GM21825 (cell line): ENCODE results near the gene ARL6IP1.
A peak's percentile ranks its signal among the peaks of the same experiment; 100 is the strongest.
"Not testable (repeated sequence)": the region's sequence is repeated elsewhere in the genome, so short reads cannot be mapped to it uniquely, and the experiment has no call there.

Source experiments
- ATAC-seq: cut with Tn5 transposase; IDR thresholded peaks from one replicate; pipeline ENCODE4 v1.9.1; 2021; ENCODE audit warnings: mild to moderate bottlenecking, moderate library complexity; ENCODE audit not compliant: unreplicated experiment

ARL6IP1 gene

DNA sequence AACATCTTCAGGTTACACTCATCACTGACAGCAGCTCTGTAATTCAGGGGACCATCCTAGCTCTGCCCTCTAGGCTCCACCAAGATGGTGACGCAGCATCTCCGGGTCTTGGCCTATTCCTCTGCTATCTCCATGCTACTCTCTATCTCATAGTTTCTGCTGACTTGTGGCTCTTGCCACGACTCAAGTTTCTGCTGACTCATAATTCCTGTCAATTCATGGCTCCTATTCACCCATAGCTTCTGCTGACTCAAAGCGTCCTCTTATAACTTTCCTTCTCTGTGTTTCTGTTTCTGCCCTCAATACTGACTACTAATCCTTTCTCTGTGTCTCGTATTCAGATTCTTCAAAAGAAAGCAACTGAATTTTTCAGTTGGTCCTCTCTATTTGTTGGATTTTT is 38.6 kb downstream of the ARL6IP1 start:
- not testable (repeated sequence) for ATAC-seq

DNA sequence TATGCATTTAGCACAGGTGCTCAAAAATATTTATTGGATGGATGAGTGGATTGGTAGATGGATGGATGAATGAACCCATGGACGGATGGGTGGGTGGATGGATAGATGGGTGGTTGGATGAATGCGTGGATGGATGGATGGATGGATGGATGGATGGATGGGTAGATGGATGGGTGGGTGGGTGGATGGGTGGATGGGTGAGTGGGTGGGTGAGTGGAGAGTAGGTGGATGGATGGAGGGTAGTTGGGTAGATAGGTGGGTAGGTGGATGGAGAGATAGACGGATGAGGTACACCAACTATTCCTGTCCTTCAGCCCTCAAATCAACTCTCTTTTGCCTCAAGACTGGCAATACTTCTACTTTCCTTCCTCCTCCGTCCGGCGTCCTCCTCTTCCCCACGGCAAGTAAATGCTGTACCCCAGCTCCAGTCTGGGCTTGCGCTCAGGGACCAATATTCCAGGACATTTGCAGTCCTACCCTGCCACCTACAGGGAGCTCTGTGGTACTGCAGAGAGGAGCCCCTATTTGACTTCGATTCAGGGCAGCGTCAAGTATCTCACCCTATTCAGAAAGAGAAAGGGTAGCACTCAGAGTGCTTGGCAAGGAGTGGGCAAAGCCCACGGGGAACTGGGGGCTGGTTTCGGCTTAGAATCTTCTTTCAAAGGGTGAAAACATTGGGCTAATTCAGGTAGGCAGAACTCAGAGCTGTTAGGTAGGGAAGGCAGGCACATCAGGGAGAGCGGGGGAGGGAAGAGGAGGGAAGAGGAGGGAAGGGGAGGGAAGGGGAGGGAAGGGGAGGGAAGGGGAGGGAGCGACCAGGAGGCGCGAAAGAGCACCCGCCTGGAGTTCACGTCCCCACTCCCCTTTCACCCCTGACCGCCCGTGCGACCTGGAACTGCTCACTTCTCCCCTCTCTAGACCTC is 41.5 kb downstream of the ARL6IP1 start:
- peak; percentile 53 for ATAC-seq

DNA sequence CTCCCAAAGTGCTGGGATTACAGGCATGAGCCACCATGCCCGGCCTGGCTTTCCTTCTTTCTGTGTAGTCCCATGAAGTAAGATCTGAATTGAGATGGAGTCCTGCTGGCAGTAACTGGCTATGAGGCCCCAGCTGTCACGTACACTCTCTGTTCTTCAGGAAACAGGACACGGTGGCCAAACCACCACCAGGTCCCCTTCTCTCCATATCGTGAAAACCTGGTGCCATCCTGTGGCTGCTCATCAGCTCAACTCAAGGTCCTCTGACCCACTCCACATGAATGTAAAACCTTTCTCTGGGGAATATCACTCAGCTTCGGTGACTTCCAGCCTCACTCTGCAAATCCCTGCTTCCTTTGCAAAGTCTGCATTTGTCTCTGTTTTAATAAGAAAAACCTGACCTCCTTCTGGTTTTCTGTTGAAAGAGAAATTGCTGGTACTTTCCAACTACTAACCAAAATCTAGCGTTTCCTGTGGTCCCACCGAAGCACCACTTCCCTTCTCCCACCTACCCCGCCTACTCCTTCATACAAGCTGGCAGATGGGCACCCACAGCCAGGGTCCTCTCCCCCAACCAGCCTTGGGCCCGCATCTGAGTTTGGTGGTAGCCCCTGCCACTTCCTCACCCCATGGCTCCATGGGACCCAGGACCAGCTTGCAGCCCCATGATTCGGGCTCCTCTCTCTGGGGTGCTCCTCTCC is 43.2 kb downstream of the ARL6IP1 start:
- not testable (repeated sequence) for ATAC-seq

DNA sequence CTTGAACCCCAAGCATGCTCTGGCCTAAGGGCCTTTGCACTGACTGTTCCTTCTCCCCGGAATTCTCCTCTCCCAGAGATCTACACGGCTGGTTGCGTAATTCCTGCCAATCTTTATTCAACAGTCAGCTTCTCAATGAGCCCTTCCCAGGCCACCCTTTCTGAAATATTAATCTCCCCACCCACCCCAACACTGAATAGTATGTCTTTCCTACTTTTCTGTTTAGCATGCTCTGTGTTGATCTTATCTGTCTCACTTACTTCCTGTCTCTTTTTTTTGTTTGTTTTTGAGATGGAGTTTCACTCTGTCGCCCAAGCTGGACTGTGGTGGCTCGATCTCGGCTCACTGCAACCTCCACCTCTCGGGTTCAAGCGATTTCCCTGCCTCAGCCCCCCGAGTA is 44.7 kb downstream of the ARL6IP1 start:
- not testable (repeated sequence) for ATAC-seq

DNA sequence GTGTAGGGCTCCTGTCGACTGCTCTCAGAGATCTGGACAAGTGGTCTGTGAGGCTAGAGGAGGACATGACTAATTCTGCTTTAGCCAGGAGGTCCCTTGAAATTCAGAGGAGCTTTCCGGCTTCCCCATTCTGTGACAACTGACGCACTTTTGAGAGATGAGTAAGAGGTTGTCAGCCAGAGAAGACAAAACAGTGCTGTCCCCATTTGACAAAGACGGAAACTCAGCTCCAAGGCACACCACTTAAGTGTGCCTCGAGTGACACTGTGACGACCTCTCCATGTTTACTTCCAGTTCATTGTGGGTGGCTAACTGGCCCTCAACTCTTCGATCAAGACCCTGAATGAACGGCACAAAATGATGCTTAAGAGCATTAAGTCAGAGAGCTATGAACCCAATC is 58.5 kb downstream of the ARL6IP1 start:
- ATAC-seq, result not testable (repeated sequence)
